Breast epithelium (tissue), 4 donors: ENCODE measurements around the gene PLCH1. TPM values are rescaled to one million over a fixed set of nuclear protein-coding genes. Genes with fewer than 3 reads are reported as not detected.
"Not testable (repeated sequence)": the region's sequence is repeated elsewhere in the genome, so short reads cannot be mapped to it uniquely, and the experiment has no call there.

Experiments
- DNase-seq, 2 donors: peaks; one replicate each; pipeline ENCODE4 v3.0.0-alpha.2; 2019; ENCODE audit warnings: low spot score in 2 of 2
- H3K27ac ChIP-seq, 2 donors: fragments of 200-600 bp; sonication (generic) in 1 of 2; one replicate each; pipeline ENCODE4 v1.5.1; 2016 to 2019; ENCODE audit warnings: mild to moderate bottlenecking in 1 of 2
- H3K27me3 ChIP-seq, 2 donors: fragments of 200-600 bp; sonication (generic) in 1 of 2; one replicate each; pipeline versions ENCODE4 v1.5.1 to v1.6.0; 2017 to 2019; ENCODE audit warnings: control low read depth in 1 of 2, mild to moderate bottlenecking in 1 of 2
- H3K36me3 ChIP-seq: fragments of 200-600 bp; one replicate; pipeline ENCODE4 v1.5.1; 2019
- H3K4me1 ChIP-seq, 2 donors: fragments of 200-600 bp; sonication (generic); one replicate each; pipeline ENCODE4 v1.5.1; 2016 to 2019; ENCODE audit warnings: control low read depth in 1 of 2
- H3K4me3 ChIP-seq, 3 donors: fragments of 200-600 bp; sonication (generic); 1 replicate in 2 of 3; 2 replicates in 1 of 3; pipeline ENCODE4 v1.5.1; 2016 to 2019; ENCODE audit warnings: mild to moderate bottlenecking in 3 of 3, moderate library complexity in 2 of 3
- H3K9me3 ChIP-seq, 2 donors: fragments of 200-600 bp; sonication (generic) in 1 of 2; one replicate each; pipeline ENCODE4 v1.5.1; 2016 to 2019; ENCODE audit warnings: control low read depth in 1 of 2
- POLR2A ChIP-seq: fragments of 450-650 bp; IDR thresholded peaks from one replicate; pipeline ENCODE4 v1.6.1; 2016; ENCODE audit warnings: antibody characterized with exemption, mild to moderate bottlenecking, moderate library complexity
- POLR2AphosphoS5 ChIP-seq, 3 donors: sonication (generic); formaldehyde crosslinking; IDR thresholded peaks; one replicate each; pipeline ENCODE4 v1.6.1; 2017; ENCODE audit warnings: antibody characterized with exemption in 3 of 3
- intact Hi-C: fragments of 100-400 bp; cut with DNase I; formaldehyde crosslinking; loops from one replicate; pipeline ENCODE4 v1.15.1; 2023; ENCODE audit warnings: low total_unique reads
- total RNA-seq, 3 donors: library from RNA; depleted of rRNA; stranded (reverse); fragments of >200 nt; gene quantifications; one replicate each; pipeline ENCODE4 v1.1.0, GENCODE V29; 2016
- TF ChIP-seq, protein P1 (sequence below), 3 donors: fragments of 450-650 bp; IDR thresholded peaks; one replicate each; pipeline ENCODE4 v1.5.1; 2016 to 2017; ENCODE audit warnings: antibody characterized with exemption in 3 of 3, mild to moderate bottlenecking in 3 of 3, moderate library complexity in 3 of 3

PLCH1 gene
- total RNA-seq, 3 donors from 2014 or later: 2.0 to 3.4 TPM; not detected in 1

DNA sequence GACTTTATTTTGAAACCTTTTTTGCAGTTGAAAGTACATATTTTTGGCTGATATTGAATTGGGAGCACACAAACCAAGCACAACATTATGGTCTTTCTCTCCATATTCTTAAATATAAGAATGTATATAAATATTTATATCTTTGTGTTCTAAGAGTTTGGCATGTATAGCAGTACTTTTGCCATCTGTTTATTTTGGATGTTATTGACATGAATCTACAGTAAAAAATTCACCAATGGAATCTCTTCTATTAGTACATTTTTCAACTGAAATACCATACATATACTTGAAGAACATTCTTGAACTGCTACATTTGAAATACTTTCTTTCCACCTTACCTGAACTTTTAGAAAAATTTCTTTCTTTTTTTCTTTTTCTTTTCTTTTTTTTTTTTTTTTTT lies 342.2 kb downstream of the PLCH1 start:
- Histone ChIP-seq H3K9me3 (no peaks in the 10 kb centered on the region), H3K4me3 (no peak overlapping the region), H3K4me1 (no peaks in the 10 kb centered on the region), H3K27me3 (no peaks in the 10 kb centered on the region), H3K27ac (no peak overlapping the region), H3K36me3 (no peaks in the 10 kb centered on the region)
- no peak for DNase-seq
- intact Hi-C loops: no loop called here
- no peak for TF ChIP-seq POLR2A
- TF ChIP-seq POLR2AphosphoS5 (IDR thresholded peaks at IDR 0.05): no peak
- TF ChIP-seq, protein P1, sequence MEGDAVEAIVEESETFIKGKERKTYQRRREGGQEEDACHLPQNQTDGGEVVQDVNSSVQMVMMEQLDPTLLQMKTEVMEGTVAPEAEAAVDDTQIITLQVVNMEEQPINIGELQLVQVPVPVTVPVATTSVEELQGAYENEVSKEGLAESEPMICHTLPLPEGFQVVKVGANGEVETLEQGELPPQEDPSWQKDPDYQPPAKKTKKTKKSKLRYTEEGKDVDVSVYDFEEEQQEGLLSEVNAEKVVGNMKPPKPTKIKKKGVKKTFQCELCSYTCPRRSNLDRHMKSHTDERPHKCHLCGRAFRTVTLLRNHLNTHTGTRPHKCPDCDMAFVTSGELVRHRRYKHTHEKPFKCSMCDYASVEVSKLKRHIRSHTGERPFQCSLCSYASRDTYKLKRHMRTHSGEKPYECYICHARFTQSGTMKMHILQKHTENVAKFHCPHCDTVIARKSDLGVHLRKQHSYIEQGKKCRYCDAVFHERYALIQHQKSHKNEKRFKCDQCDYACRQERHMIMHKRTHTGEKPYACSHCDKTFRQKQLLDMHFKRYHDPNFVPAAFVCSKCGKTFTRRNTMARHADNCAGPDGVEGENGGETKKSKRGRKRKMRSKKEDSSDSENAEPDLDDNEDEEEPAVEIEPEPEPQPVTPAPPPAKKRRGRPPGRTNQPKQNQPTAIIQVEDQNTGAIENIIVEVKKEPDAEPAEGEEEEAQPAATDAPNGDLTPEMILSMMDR (IDR thresholded peaks at IDR 0.05): no peak

DNA sequence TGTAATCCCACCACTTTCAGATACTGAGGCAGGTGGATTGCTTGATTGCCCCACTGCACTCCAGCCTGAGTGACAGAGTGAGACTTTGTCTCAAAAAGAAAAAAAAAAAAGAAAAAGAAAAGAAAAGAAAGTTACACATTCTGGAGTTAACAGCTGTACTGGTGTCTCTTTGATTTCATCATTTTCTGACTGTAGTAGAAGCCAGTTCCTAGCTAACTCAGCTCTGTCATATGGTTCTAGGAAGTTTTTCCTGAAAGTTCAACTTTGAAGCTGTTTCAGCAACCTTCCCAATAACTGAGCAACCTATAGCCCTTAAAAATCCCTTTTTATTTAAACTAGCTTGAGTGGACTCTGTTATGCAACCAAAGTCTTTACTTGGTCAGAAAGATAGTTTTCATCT lies 346.8 kb downstream of the PLCH1 start:
- intact Hi-C loops: no loop called here
- no peaks in the 10 kb centered on the region for H3K9me3 ChIP-seq
- H3K36me3 ChIP-seq: no peaks in the 10 kb centered on the region
- no peaks in the 10 kb centered on the region for H3K4me1 ChIP-seq
- no peak overlapping the region for H3K4me3 ChIP-seq
- H3K27ac ChIP-seq: no peak overlapping the region
- H3K27me3 ChIP-seq: no peaks in the 10 kb centered on the region
- TF ChIP-seq POLR2A (no peak), POLR2AphosphoS5 (IDR thresholded peaks at IDR 0.05) (no peak)
- TF ChIP-seq, protein P1 (IDR thresholded peaks at IDR 0.05): no peak
- DNase-seq: no peak

DNA sequence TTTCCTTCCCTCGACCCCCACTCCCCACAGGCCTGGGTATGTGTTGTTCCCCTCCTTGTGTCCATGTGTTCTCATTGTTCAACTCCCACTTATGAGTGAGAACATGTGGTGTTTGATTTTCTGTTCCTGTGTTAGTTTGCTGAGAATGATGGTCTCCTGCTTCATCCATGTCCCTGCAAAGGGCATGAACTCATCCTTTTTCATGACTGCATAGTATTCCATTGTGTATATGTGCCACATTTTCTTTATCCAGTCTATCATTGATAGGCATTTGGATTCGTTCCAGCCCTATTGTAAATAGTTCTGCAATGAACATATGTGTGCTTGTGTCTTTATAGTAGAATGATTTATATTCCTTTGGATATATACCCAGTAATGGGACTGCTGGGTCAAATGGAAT lies 350.0 kb downstream of the PLCH1 start:
- intact Hi-C loops, H3K27ac ChIP-seq, H3K4me3 ChIP-seq, H3K9me3 ChIP-seq, H3K4me1 ChIP-seq, DNase-seq, H3K27me3 ChIP-seq, H3K36me3 ChIP-seq: not testable (repeated sequence)

DNA sequence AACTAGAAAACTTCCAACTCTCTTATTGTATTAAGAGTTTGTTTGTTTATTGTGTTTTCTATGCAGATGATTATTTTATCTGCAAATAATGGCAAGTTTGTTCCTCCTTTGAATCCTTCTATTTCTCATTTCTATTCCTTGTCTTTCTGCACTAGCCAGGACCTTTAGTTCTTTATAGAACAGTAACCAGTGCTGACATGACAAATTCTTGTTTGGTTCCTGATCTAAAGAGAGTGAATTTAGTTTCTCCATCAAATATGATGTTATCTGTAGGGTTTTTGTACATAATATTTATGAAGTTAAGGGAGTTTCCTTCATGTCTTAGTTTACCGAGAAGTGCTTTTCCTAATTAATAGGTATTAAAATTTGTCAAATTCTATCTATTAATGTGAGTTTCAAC lies 350.6 kb downstream of the PLCH1 start:
- TF ChIP-seq POLR2A (no peak), POLR2AphosphoS5 (IDR thresholded peaks at IDR 0.05) (no peak)
- TF ChIP-seq, protein P1 (IDR thresholded peaks at IDR 0.05): no peak
- no peaks in the 10 kb centered on the region for H3K9me3 ChIP-seq
- DNase-seq: no peak
- H3K36me3 ChIP-seq: no peaks in the 10 kb centered on the region
- H3K4me1 ChIP-seq: peaks cover 0 to 5% of the 10 kb centered on the region in 2 donors
- no peak overlapping the region for H3K4me3 ChIP-seq
- intact Hi-C loops: no loop called here
- no peaks in the 10 kb centered on the region for H3K27me3 ChIP-seq
- H3K27ac ChIP-seq: no peak overlapping the region

DNA sequence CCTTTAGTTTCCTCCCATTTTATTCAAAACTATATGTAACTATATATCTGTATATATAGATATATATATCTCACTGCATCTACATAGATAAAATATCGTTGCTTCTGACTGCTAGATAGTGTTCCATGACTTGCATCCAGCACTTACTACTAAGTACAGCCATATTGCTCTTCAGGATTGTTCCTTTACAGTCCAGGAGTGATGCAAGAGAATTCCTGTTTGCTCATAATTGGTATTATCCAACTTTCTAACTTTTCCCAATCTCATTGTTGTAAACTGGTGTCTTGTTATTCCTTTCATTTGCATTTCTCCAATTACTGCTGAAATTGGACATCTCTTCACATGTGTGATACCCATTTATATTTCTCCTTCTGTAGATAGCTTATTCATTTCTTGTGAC lies 351.6 kb downstream of the PLCH1 start:
- Histone ChIP-seq H3K9me3 (no peaks in the 10 kb centered on the region), H3K27me3 (no peaks in the 10 kb centered on the region), H3K27ac (no peak overlapping the region), H3K4me3 (no peak overlapping the region), H3K4me1 (peaks cover 0 to 5% of the 10 kb centered on the region in 2 donors), H3K36me3 (no peaks in the 10 kb centered on the region)
- intact Hi-C loops: no loop called here
- DNase-seq: no peak
- TF ChIP-seq POLR2A: no peak
- TF ChIP-seq, protein P1 (IDR thresholded peaks at IDR 0.05): no peak
- no peak for TF ChIP-seq POLR2AphosphoS5 (IDR thresholded peaks at IDR 0.05)

DNA sequence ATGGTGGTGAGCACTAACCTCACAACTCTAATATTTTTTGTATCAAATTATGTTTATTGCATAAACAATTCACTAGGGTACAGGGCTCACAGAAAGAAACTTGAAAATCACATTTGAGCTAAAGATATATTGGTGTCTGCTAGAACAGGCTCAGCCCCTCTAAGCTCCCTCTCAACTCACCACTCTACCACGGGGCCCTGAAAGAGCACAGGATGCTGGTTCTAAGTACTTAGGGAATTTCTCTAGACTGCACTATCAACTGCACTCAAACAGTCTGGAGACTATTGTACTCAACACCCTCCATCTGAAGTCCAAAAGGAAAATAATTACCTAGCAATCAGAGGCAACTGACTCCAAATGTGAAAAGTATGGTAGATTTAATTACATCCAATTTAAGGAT lies 352.7 kb downstream of the PLCH1 start:
- H3K36me3 ChIP-seq: no peaks in the 10 kb centered on the region
- H3K9me3 ChIP-seq: no peaks in the 10 kb centered on the region
- peak overlapping the region; percentile 62 to 70 for H3K27ac ChIP-seq
- H3K4me1 ChIP-seq: peaks cover 0 to 5% of the 10 kb centered on the region in 2 donors
- no peak for DNase-seq
- H3K27me3 ChIP-seq: no peaks in the 10 kb centered on the region
- intact Hi-C loops: no loop called here
- no peak for TF ChIP-seq POLR2A
- TF ChIP-seq POLR2AphosphoS5 (IDR thresholded peaks at IDR 0.05): no peak
- TF ChIP-seq, protein P1 (IDR thresholded peaks at IDR 0.05): no peak
- no peak overlapping the region for H3K4me3 ChIP-seq
